ENCODE results near the gene TANC1. TPM values are rescaled to one million over a fixed set of nuclear protein-coding genes. Genes with fewer than 3 reads are reported as not detected.

TANC1 gene
- total RNA-seq, 1 experiment from 2014 or later: 7.8 TPM

GRCh38 chr2:159270744-159271379, 302.4 kb downstream of the TANC1 start:
- in situ Hi-C loops (cut with HindIII; ENCODE audit: low pct_unique_long_range_greater_than_20kb, low sequenced_read_pairs): no loop called here
- DNase-seq (ENCODE audit: low read depth): no peak

GRCh38 chr2:159272156-159272555, 303.7 kb downstream of the TANC1 start:
- in situ Hi-C loops (cut with HindIII; ENCODE audit: low pct_unique_long_range_greater_than_20kb, low sequenced_read_pairs): no loop called here

GRCh38 chr2:159275111-159275510, 306.7 kb downstream of the TANC1 start:
- DNase-seq (ENCODE audit: low read depth): no peak
- in situ Hi-C loops (cut with HindIII; ENCODE audit: low pct_unique_long_range_greater_than_20kb, low sequenced_read_pairs): no loop called here

More at GRCh38 chr2:159272156-159272555, 303.7 kb downstream of the TANC1 start:
- no peak for DNase-seq (ENCODE audit: low read depth)

- in situ Hi-C loops (cut with HindIII; ENCODE audit: low pct_unique_long_range_greater_than_20kb, low sequenced_read_pairs): no loop called here
- no peak for DNase-seq (ENCODE audit: low read depth)
These were observed 311.3 kb downstream of the TANC1 start for GRCh38 chr2:159279700-159280099.

GRCh38 chr2:159281002-159281401, 312.6 kb downstream of the TANC1 start:
- DNase-seq (ENCODE audit: low read depth): no peak
- in situ Hi-C loops (cut with HindIII; ENCODE audit: low pct_unique_long_range_greater_than_20kb, low sequenced_read_pairs): no loop called here

Other genes with a start within 250 kb of the TANC1 start
- not detected in 2 replicates for gene DAPL1, start 173.3 kb upstream of the TANC1 start, total RNA-seq (2014; rRNA removed; shearing (Covaris generic); ENCODE audit: low replicate concordance)

Data from Caki2 (cell line).